AG04450 (cell line): ENCODE measurements around the gene SIMC1. TPM values are rescaled to one million over a fixed set of nuclear protein-coding genes. Genes with fewer than 3 reads are reported as not detected.

Experiments
- CTCF ChIA-PET: fragments of 300-600, 350-600 bp; formaldehyde crosslinking; extraction: SDS; loops from one replicate; lab custom pipeline; 2022; ENCODE audit warnings: antibody characterized with exemption, inconsistent platforms; lab: Charles Lee
- POLR2A ChIA-PET: fragments of 350-600 bp; formaldehyde crosslinking; extraction: SDS; loops from one replicate; lab custom pipeline; 2021; ENCODE audit warnings: antibody characterized with exemption, inconsistent platforms; lab: Yijun Ruan, JAX
- DNase-seq: peaks from one replicate; pipeline ENCODE4 v3.0.0-alpha.2; 2011; ENCODE audit warnings: low read depth, low spot score
- H3K27ac ChIP-seq: one replicate; pipeline ENCODE4 v1.5.1; 2012; ENCODE audit warnings: low read depth, low read length, control low read depth
- H3K27me3 ChIP-seq: one replicate; pipeline ENCODE4 v1.6.0; 2012; ENCODE audit warnings: low read length; ENCODE audit not compliant: control insufficient read depth, insufficient read depth
- H3K4me3 ChIP-seq: 2 replicates; pipeline ENCODE4 v1.5.1; 2011; ENCODE audit warnings: mild to moderate bottlenecking, low read depth, low read length, control low read depth
- H3K9me3 ChIP-seq: 2 replicates; pipeline ENCODE4 v1.5.1; 2012; ENCODE audit warnings: low read length; ENCODE audit not compliant: control insufficient read depth, insufficient read depth
- polyA plus RNA-seq: library from polyadenylated mRNA; depleted of rRNA; stranded (reverse); fragments of >200 nt; gene quantifications from 2 replicates; pipeline ENCODE4 v1.2.3, GENCODE V29; 2011
- TF ChIP-seq, protein P1 (sequence below): IDR thresholded peaks from 2 replicates; pipeline ENCODE4 v1.5.1; 2011; ENCODE audit warnings: low read depth, low read length, control low read depth, inconsistent platforms

The SIMC1 gene
- polyA plus RNA-seq, 1 experiment, result 7.7 TPM

DNA sequence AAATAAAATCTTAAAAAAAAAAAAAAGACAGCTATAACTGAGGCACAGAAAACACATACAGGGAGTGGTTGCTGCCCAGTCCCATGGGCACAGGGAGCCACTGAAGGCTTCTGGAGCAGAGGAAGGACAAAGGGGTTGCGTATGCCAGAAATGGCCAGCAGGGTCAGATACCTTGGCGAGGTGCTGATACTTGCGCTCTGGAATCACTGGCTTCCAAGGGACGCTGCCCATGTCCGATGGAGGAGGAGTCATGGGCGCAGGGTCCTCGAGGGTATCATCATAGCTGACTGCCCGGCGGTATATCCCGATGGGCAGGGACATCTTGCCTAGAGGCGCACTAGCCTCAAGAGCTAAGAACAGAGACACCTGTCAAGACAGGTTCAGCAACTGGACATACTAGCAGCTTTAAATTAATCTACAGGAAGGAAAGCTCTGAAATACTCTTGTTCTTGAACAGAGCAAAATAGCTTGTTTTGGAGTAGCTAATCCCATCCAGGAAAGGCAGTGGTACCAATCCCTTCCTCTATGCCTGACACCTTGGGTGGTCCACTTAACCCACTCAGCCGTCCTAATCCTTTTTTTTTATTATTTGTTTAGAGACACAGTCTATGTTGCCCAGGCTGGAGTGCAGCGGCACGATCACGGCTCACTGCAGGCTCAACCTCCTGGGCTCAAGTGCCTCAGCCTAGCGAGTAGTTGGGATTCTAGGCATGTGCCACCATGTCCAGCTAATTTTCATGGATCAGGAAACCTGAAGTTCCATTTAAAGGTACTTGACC lies 117.4 kb downstream of the SIMC1 start:
- ChIA-PET CTCF (interaction anchor here (1.3 to 1.5 kb wide), 2 partner anchors 92 to 626 kb away, joined by 5 to 8 read pairs; partner anchors contain the start of gene FAF2), POLR2A (interaction anchor here (0.6 kb wide), 1 partner anchor 25 kb away, joined by 7 read pairs; no protein-coding TSS in a partner anchor)
- TF ChIP-seq, protein P1, sequence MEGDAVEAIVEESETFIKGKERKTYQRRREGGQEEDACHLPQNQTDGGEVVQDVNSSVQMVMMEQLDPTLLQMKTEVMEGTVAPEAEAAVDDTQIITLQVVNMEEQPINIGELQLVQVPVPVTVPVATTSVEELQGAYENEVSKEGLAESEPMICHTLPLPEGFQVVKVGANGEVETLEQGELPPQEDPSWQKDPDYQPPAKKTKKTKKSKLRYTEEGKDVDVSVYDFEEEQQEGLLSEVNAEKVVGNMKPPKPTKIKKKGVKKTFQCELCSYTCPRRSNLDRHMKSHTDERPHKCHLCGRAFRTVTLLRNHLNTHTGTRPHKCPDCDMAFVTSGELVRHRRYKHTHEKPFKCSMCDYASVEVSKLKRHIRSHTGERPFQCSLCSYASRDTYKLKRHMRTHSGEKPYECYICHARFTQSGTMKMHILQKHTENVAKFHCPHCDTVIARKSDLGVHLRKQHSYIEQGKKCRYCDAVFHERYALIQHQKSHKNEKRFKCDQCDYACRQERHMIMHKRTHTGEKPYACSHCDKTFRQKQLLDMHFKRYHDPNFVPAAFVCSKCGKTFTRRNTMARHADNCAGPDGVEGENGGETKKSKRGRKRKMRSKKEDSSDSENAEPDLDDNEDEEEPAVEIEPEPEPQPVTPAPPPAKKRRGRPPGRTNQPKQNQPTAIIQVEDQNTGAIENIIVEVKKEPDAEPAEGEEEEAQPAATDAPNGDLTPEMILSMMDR, result no peak
- Histone ChIP-seq H3K27me3 (no peaks in the 10 kb centered on the region), H3K4me3 (no peak overlapping the region), H3K27ac (no peak overlapping the region), H3K9me3 (no peaks in the 10 kb centered on the region)
- no peak for DNase-seq

DNA sequence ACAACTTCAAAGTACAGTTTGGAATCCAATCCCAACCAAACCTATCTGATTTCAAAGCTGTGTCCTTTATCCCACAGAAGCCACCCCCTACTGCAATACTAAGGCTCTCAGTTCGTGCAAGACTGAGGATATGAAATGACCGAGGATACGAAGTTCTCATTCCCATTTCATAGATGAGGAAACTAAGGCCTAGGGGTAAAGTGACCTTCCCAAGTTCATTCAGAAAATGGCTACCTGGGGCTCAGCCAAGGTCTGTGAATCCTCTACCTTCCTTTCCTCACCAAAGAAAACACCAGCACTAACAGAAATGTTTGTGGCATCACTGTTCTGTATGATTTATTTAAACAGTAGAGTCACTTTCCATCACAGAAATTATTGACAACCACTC lies 117.9 kb downstream of the SIMC1 start:
- no peak for DNase-seq
- CTCF ChIA-PET, result interaction anchor here (1.3 to 1.5 kb wide), 2 partner anchors 92 to 626 kb away, joined by 5 to 8 read pairs; partner anchors contain the start of gene FAF2
- Histone ChIP-seq H3K9me3 (peaks cover 2% of the 10 kb centered on the region; the same call in 1 of the 2 replicates), H3K27me3 (no peaks in the 10 kb centered on the region), H3K4me3 (no peak overlapping the region), H3K27ac (no peak overlapping the region)
- TF ChIP-seq, protein P1, result no peak
- POLR2A ChIA-PET, result no interaction called here

DNA sequence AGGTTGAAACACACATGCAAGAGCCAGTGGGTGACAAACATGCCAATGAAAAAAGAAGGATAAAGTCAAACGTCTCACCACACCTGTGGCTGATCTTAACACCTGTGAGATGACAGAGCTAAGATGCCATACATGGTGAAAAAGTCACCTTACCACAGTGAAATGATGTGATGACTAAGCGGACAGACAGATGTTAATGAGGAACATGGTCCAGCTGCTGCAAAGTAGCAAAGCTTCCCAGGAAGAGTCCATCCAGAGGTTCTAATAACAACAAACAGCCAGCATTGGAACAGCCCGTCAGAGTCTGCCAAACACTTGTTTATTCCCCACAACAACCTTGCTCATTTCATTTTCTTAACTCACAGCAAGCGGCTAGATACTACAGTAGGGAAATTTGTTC lies 121.4 kb downstream of the SIMC1 start:
- Histone ChIP-seq H3K27ac (no peak overlapping the region), H3K27me3 (no peaks in the 10 kb centered on the region), H3K9me3 (peaks cover 4% of the 10 kb centered on the region; the same call in 1 of the 2 replicates), H3K4me3 (peak overlapping the region; percentile 27)
- no peak for DNase-seq
- POLR2A ChIA-PET, result interaction anchor here (0.7 kb wide), 1 partner anchor 169 kb away, joined by 3 read pairs; no protein-coding TSS in a partner anchor
- TF ChIP-seq, protein P1, result no peak
- CTCF ChIA-PET, result interaction anchor here (0.6 to 2.8 kb wide), 6 partner anchors 27 to 1924 kb away, joined by 3 to 10 read pairs (median 4); partner anchors contain the start of gene FAF2

DNA sequence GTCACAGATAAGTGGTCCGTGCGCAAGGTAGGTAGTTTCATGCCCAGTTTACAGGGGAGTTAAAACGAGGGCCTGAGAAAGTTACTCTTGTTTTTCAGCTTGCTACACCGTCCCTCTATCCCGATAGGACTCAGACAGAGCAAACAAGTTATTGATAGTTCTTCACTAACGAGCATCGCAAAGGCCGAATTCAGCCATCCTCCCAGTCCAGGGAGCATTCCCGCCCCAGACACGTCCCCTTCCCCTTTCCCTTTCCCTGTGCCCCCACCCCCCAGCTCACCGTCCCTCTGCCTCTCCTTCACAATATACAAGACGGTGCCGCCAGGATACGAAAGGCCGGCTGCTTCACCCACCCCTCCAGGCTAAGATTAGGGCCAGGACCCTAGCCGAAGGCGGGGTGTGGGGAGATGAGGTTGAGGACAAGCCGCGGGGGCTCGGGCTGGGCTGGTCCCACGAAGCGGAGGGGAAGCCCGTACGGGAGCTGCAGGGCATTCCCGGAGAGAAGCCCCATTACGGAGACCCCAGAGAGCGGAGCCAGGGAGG lies 122.7 kb downstream of the SIMC1 start:
- no peaks in the 10 kb centered on the region for H3K27me3 ChIP-seq
- H3K4me3 ChIP-seq, result peak overlapping the region; percentile 95
- peak overlapping the region; percentile 39 for H3K27ac ChIP-seq
- peaks cover 4% of the 10 kb centered on the region; the same call in 1 of the 2 replicates for H3K9me3 ChIP-seq
- CTCF ChIA-PET, result interaction anchor here (0.9 to 2.8 kb wide), 5 partner anchors 87 to 631 kb away, joined by 3 to 13 read pairs (median 4); partner anchors contain the start of gene FAF2
- DNase-seq, result no peak
- TF ChIP-seq, protein P1, result no peak
- POLR2A ChIA-PET, result interaction anchor here (0.7 to 0.8 kb wide), 2 partner anchors 176 to 209 kb away, joined by 3 read pairs; no protein-coding TSS in a partner anchor
